ENCODE data around the gene MYCBP. TPM values are rescaled to one million over a fixed set of nuclear protein-coding genes. Genes with fewer than 3 reads are reported as not detected.

Gene MYCBP
- total and polyA plus RNA-seq, 2 of the 8 experiments (the other 6 are each of a cell fraction or from before 2014, with no cell fraction given): 22.4 to 38.2 TPM

DNA sequence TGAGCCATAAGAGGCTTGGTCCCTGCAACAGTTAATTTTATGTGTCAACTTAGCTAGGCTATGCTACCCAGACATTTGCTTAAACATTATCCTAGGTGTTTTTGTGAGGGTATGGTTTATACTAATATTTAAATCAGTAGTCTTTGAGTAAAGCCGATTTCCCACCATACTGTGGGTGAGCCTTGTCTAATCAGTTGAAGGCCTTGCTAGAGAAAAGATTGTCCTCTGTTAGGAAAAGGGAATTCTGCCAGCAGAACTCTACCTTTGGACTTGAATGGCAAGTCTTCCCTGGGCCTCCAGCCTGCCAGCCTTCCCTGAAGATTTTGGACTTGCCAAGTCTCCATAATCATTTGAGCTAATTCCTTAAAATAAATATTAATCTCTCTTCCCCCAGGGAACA lies 44.6 kb upstream of the MYCBP start (continued):
- TF ChIP-seq SIRT6 (IDR thresholded peaks at IDR 0.05; ENCODE audit: low read length) (no peak), SP4 (IDR thresholded peaks at IDR 0.05; ENCODE audit: low read length) (no peak), SP1 (IDR thresholded peaks at IDR 0.05; ENCODE audit: low read depth, low read length) (no peak), POU5F1 (IDR thresholded peaks at IDR 0.05; ENCODE audit: low read depth, low read length) (no peak)
